Stimulated activated CD8-positive, alpha-beta memory T cell treated with anti-CD3 and anti-CD28 coated beads, Interleukin-15, amount 100 ng/mL, for 24 hours (primary cell): Measurements from ENCODE around the gene PIAS1.

Experiments
- DNase-seq: peaks from one replicate; pipeline ENCODE4 v3.0.0-alpha.2; 2020; ENCODE audit warnings: low read depth

The PIAS1 gene

GRCh38 chr15:68241088-68241935 is 187.2 kb downstream of the PIAS1 start:
- no peak for DNase-seq
